GM23338 (cell line): ENCODE results near the gene ARID3A. TPM values are rescaled to one million over a fixed set of nuclear protein-coding genes. Genes with fewer than 3 reads are reported as not detected.

Source experiments
- ATAC-seq: fragments of 200-7000 bp; cut with Tn5 transposase; 3 replicates; pipeline ENCODE4 v1.9.1; 2020
- DNase-seq: peaks from one replicate; pipeline ENCODE4 v3.0.0-alpha.2; 2015; ENCODE audit warnings: low spot score
- H2AFZ ChIP-seq: fragments of 200-600 bp; sonication (generic); 2 replicates; pipeline ENCODE4 v1.8.0; 2016; ENCODE audit warnings: antibody characterized with exemption, mild to moderate bottlenecking, moderate library complexity
- H3F3A ChIP-seq: fragments of 200-600 bp; sonication (generic); replicated peaks from 2 replicates; pipeline ENCODE4 v1.8.0; 2017; ENCODE audit warnings: antibody characterized with exemption, mixed run types, low read depth
- H3K27ac ChIP-seq: fragments of 200-600 bp; sonication (generic); 2 replicates; pipeline ENCODE4 v1.6.1; 2016; ENCODE audit warnings: low read depth
- H3K27me3 ChIP-seq: fragments of 200-600 bp; sonication (generic); 2 replicates; pipeline ENCODE4 v1.8.0; 2016; ENCODE audit warnings: mild to moderate bottlenecking, mixed run types, moderate library complexity; ENCODE audit not compliant: insufficient read depth
- H3K36me3 ChIP-seq: fragments of 200-600 bp; sonication (generic); 2 replicates; pipeline ENCODE4 v1.8.0; 2016; ENCODE audit warnings: mild to moderate bottlenecking; ENCODE audit not compliant: insufficient read depth
- H3K4me1 ChIP-seq: fragments of 200-600 bp; sonication (generic); 2 replicates; pipeline ENCODE4 v1.8.0; 2016; ENCODE audit warnings: mild to moderate bottlenecking, moderate library complexity; ENCODE audit not compliant: insufficient read depth
- H3K4me2 ChIP-seq: fragments of 200-600 bp; sonication (generic); 2 replicates; pipeline ENCODE4 v1.7.1; 2017; ENCODE audit warnings: mixed run types
- H3K4me3 ChIP-seq: fragments of 200-600 bp; sonication (generic); 2 replicates; pipeline ENCODE4 v1.6.1; 2016; ENCODE audit warnings: mixed run types
- H3K79me2 ChIP-seq: fragments of 200-600 bp; sonication (generic); replicated peaks from 2 replicates; pipeline ENCODE4 v1.8.0; 2017; ENCODE audit warnings: mild to moderate bottlenecking; ENCODE audit not compliant: insufficient read depth
- H3K9me2 ChIP-seq: fragments of 200-600 bp; sonication (generic); 2 replicates; pipeline ENCODE4 v1.8.0; 2017; ENCODE audit not compliant: insufficient read depth
- H4K20me1 ChIP-seq: fragments of 200-600 bp; sonication (generic); replicated peaks from 2 replicates; pipeline ENCODE4 v1.8.0; 2017; ENCODE audit warnings: mild to moderate bottlenecking; ENCODE audit not compliant: insufficient read depth
- H3K27ac Mint-ChIP-seq: 2 replicates; pipeline ENCODE4 v1.8.0; 2020; ENCODE audit warnings: inconsistent platforms, mild to moderate bottlenecking, moderate library complexity, mixed read lengths
- H3K27me3 Mint-ChIP-seq: 3 replicates; pipeline ENCODE4 v1.8.0; 2022; ENCODE audit warnings: low read depth, mild to moderate bottlenecking, moderate library complexity, mixed read lengths, inconsistent platforms; ENCODE audit not compliant: insufficient read depth, poor library complexity
- H3K36me3 Mint-ChIP-seq: 3 replicates; pipeline ENCODE4 v1.8.0; 2021; ENCODE audit warnings: low read depth, mild to moderate bottlenecking, inconsistent platforms, moderate library complexity, mixed read lengths
- H3K4me1 Mint-ChIP-seq: 3 replicates; pipeline ENCODE4 v1.8.0; 2020; ENCODE audit warnings: mild to moderate bottlenecking, inconsistent platforms, mixed read lengths
- H3K4me3 Mint-ChIP-seq: 3 replicates; pipeline ENCODE4 v1.8.0; 2021; ENCODE audit warnings: moderate library complexity, mild to moderate bottlenecking, inconsistent platforms, mixed read lengths
- H3K9me3 Mint-ChIP-seq: 3 replicates; pipeline ENCODE4 v1.8.0; 2020; ENCODE audit warnings: moderate library complexity, mild to moderate bottlenecking, inconsistent platforms, mixed read lengths
- CREB1 ChIP-seq: fragments of 250-450 bp; sonication (Bioruptor Pico); IDR thresholded peaks from 2 replicates; pipeline ENCODE4 v1.5.0; 2020; ENCODE audit warnings: low read depth, mild to moderate bottlenecking, moderate library complexity
- EZH2 ChIP-seq: fragments of 200-600 bp; sonication (generic); IDR thresholded peaks from one replicate; pipeline ENCODE4 v1.8.0; 2017; ENCODE audit warnings: antibody characterized with exemption, mild to moderate bottlenecking, low read depth; ENCODE audit not compliant: unreplicated experiment
- EZH2phosphoT487 ChIP-seq: fragments of 200-600 bp; sonication (generic); IDR thresholded peaks from one replicate; pipeline ENCODE4 v1.8.1; 2018; ENCODE audit warnings: antibody characterized with exemption; ENCODE audit not compliant: unreplicated experiment
- JUNB ChIP-seq: IDR thresholded peaks from one replicate; pipeline ENCODE4 v1.6.1; 2016; ENCODE audit warnings: antibody characterized with exemption; ENCODE audit not compliant: unreplicated experiment
- NANOG ChIP-seq: IDR thresholded peaks from 2 replicates; pipeline ENCODE4 v1.6.1; 2016; ENCODE audit warnings: antibody characterized with exemption, borderline replicate concordance
- POLR2AphosphoS5 ChIP-seq: IDR thresholded peaks from 2 replicates; pipeline ENCODE4 v1.6.1; 2016; ENCODE audit warnings: antibody characterized with exemption, low read depth
- STAT1 ChIP-seq: IDR thresholded peaks from one replicate; pipeline ENCODE4 v1.6.1; 2016; ENCODE audit warnings: antibody characterized with exemption; ENCODE audit not compliant: unreplicated experiment
- ZNF114 ChIP-seq: fragments of 250-450 bp; sonication (Bioruptor Pico); IDR thresholded peaks from 2 replicates; pipeline ENCODE4 v1.5.0; 2020; ENCODE audit warnings: mild to moderate bottlenecking, moderate library complexity
- ZNF331 ChIP-seq: fragments of 250-450 bp; sonication (Bioruptor Pico); IDR thresholded peaks from 2 replicates; pipeline ENCODE4 v1.5.0; 2020; ENCODE audit warnings: low read depth, mild to moderate bottlenecking, moderate library complexity
- polyA plus RNA-seq: library from polyadenylated mRNA; unstranded; fragments of >200 nt; fragmentation: Nextera tagmentation; extraction: Ambion mirVana; gene quantifications from 2 replicates; pipeline ENCODE4 v1.2.1, GENCODE V29; 2016
- total RNA-seq: library from RNA; depleted of rRNA; stranded (reverse); fragments of >200 nt; shearing (Covaris generic); gene quantifications from 2 replicates; pipeline ENCODE4 v1.2.3, GENCODE V29; 2014
- TF ChIP-seq, protein P1 (sequence below), 2 experiments: fragments of 200-600 bp in 1 of 2; sonication (generic) in 1 of 2; conservative IDR thresholded peaks; 2 replicates each; pipeline versions ENCODE4 v1.5.1 to v1.6.1; 2016 to 2017; ENCODE audit warnings: antibody characterized with exemption in 2 of 2, low read depth in 2 of 2, mild to moderate bottlenecking in 2 of 2, moderate library complexity in 1 of 2
- TF ChIP-seq, protein P2 (sequence below): IDR thresholded peaks from 2 replicates; pipeline ENCODE4 v1.6.1; 2016; ENCODE audit warnings: antibody characterized with exemption
- TF ChIP-seq, protein P3 (sequence below): IDR thresholded peaks from one replicate; pipeline ENCODE4 v1.6.1; 2018; ENCODE audit warnings: antibody characterized with exemption; ENCODE audit not compliant: unreplicated experiment

Gene ARID3A
- total and polyA plus RNA-seq, 2 experiments from 2014 or later, result 33.6 to 51.6 TPM

DNA sequence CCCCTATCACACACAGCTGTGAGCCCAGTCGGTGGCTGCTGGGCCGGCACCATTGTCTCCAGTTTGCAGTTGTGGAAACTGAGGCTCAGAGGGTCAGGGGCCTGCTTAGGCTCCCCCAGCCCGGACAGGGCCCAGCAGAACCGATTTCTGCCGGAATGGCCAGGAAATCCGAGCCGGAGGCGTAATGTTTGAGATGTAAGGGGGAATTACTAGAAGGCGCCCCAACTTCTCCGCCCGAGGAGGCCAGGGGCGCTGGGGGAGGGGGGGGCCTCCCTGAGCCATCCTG is 7.7 kb upstream of the ARID3A start:
- H3K36me3 Mint-ChIP-seq, result no peaks in the 10 kb centered on the region
- peaks cover 88% of the 10 kb centered on the region for H3K27me3 ChIP-seq
- no peaks in the 10 kb centered on the region for H3K9me3 Mint-ChIP-seq
- no peaks in the 10 kb centered on the region for H3K9me2 ChIP-seq
- H3F3A ChIP-seq, result peaks cover 18% of the 10 kb centered on the region
- no peak for DNase-seq
- peak overlapping the region; percentile 74 for H2AFZ ChIP-seq
- H3K4me1 ChIP-seq, result no peaks in the 10 kb centered on the region; the same call in 1 of the 2 replicates
- H3K4me2 ChIP-seq, result peak overlapping the region; percentile 87
- H3K27ac ChIP-seq, result no peak overlapping the region
- H3K27ac Mint-ChIP-seq, result no peak overlapping the region
- H3K79me2 ChIP-seq, result no peaks in the 10 kb centered on the region
- H4K20me1 ChIP-seq, result no peaks in the 10 kb centered on the region; the same call in 1 of the 2 replicates
- no peak for TF ChIP-seq NANOG
- peak; percentile 19 for TF ChIP-seq EZH2
- TF ChIP-seq, protein P1, sequence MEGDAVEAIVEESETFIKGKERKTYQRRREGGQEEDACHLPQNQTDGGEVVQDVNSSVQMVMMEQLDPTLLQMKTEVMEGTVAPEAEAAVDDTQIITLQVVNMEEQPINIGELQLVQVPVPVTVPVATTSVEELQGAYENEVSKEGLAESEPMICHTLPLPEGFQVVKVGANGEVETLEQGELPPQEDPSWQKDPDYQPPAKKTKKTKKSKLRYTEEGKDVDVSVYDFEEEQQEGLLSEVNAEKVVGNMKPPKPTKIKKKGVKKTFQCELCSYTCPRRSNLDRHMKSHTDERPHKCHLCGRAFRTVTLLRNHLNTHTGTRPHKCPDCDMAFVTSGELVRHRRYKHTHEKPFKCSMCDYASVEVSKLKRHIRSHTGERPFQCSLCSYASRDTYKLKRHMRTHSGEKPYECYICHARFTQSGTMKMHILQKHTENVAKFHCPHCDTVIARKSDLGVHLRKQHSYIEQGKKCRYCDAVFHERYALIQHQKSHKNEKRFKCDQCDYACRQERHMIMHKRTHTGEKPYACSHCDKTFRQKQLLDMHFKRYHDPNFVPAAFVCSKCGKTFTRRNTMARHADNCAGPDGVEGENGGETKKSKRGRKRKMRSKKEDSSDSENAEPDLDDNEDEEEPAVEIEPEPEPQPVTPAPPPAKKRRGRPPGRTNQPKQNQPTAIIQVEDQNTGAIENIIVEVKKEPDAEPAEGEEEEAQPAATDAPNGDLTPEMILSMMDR (conservative IDR thresholded peaks at IDR 0.05; ENCODE audit: low read depth in 2 of 2), result no peak
- TF ChIP-seq POLR2AphosphoS5, result no peak
- TF ChIP-seq EZH2phosphoT487, result no peak
- TF ChIP-seq, protein P2, sequence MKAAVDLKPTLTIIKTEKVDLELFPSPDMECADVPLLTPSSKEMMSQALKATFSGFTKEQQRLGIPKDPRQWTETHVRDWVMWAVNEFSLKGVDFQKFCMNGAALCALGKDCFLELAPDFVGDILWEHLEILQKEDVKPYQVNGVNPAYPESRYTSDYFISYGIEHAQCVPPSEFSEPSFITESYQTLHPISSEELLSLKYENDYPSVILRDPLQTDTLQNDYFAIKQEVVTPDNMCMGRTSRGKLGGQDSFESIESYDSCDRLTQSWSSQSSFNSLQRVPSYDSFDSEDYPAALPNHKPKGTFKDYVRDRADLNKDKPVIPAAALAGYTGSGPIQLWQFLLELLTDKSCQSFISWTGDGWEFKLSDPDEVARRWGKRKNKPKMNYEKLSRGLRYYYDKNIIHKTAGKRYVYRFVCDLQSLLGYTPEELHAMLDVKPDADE, result no peak
- TF ChIP-seq ZNF114 (CRISPR knock-in tag), result no peak
- no peak for ATAC-seq
- peaks cover 56% of the 10 kb centered on the region for H3K27me3 Mint-ChIP-seq
- H3K4me1 Mint-ChIP-seq, result peaks cover 4% of the 10 kb centered on the region; the same call in 2 of the 3 replicates
- no peaks in the 10 kb centered on the region for H3K36me3 ChIP-seq
- H3K4me3 ChIP-seq, result peak overlapping the region; percentile 72
- peak overlapping the region; percentile 67 for H3K4me3 Mint-ChIP-seq

DNA sequence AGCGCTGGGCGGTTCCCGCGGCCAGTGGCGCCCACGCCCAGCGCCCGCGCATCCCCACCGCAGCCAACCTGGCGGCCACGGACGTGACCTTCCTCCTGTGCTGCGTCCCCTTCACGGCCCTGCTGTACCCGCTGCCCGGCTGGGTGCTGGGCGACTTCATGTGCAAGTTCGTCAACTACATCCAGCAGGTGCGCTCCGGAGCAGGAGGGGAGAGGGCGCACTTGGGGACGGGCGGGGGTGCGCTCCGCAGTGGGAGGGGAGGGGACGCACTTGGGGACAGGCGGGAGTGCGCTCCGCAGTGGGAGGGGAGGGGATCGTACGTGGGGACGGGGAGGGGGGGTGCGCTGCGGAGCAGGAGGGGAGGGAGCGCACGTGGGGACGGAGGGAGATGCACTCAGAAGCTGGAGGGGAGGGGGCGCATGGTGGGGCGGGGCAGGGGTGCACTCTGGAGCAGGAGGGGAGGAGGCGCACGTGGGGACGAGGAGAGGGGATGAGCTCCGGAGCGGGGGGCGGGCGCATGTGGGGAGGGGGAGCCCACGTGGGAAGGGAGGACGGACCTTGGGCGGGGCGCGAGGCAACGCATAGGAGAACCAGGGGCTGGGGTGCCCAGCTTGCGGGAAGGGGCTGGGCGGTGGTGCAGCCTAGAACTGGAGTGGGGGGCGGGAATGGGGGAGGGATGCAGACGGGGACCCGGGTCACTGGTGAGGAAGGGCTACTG is 7.2 kb upstream of the ARID3A start:
- H3K27me3 Mint-ChIP-seq, result peaks cover 56% of the 10 kb centered on the region
- peaks cover 87% of the 10 kb centered on the region for H3K27me3 ChIP-seq
- ATAC-seq, result peak; percentile 9
- TF ChIP-seq, protein P1 (conservative IDR thresholded peaks at IDR 0.05; ENCODE audit: low read depth in 2 of 2), result no peak
- TF ChIP-seq POLR2AphosphoS5, result no peak
- no peak for TF ChIP-seq EZH2
- TF ChIP-seq, protein P2, result no peak
- TF ChIP-seq CREB1 (CRISPR knock-in tag), result no peak
- no peak for TF ChIP-seq EZH2phosphoT487
- no peak for TF ChIP-seq NANOG
- TF ChIP-seq, protein P3, sequence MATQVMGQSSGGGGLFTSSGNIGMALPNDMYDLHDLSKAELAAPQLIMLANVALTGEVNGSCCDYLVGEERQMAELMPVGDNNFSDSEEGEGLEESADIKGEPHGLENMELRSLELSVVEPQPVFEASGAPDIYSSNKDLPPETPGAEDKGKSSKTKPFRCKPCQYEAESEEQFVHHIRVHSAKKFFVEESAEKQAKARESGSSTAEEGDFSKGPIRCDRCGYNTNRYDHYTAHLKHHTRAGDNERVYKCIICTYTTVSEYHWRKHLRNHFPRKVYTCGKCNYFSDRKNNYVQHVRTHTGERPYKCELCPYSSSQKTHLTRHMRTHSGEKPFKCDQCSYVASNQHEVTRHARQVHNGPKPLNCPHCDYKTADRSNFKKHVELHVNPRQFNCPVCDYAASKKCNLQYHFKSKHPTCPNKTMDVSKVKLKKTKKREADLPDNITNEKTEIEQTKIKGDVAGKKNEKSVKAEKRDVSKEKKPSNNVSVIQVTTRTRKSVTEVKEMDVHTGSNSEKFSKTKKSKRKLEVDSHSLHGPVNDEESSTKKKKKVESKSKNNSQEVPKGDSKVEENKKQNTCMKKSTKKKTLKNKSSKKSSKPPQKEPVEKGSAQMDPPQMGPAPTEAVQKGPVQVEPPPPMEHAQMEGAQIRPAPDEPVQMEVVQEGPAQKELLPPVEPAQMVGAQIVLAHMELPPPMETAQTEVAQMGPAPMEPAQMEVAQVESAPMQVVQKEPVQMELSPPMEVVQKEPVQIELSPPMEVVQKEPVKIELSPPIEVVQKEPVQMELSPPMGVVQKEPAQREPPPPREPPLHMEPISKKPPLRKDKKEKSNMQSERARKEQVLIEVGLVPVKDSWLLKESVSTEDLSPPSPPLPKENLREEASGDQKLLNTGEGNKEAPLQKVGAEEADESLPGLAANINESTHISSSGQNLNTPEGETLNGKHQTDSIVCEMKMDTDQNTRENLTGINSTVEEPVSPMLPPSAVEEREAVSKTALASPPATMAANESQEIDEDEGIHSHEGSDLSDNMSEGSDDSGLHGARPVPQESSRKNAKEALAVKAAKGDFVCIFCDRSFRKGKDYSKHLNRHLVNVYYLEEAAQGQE, result no peak
- TF ChIP-seq STAT1, result no peak
- TF ChIP-seq JUNB, result no peak
- TF ChIP-seq ZNF331, result no peak
- no peak for TF ChIP-seq ZNF114 (CRISPR knock-in tag)

More for the DNA sequence above, 7.2 kb upstream of the ARID3A start:
- no peaks in the 10 kb centered on the region for H3K36me3 Mint-ChIP-seq
- H3K4me3 ChIP-seq, result peak overlapping the region; percentile 72
- no peaks in the 10 kb centered on the region for H3K79me2 ChIP-seq
- H3K36me3 ChIP-seq, result no peaks in the 10 kb centered on the region
- peak overlapping the region; percentile 46; the same call in 2 of the 3 replicates for H3K4me3 Mint-ChIP-seq
- peak overlapping the region; percentile 87 for H3K4me2 ChIP-seq
- no peaks in the 10 kb centered on the region for H3K9me2 ChIP-seq
- no peaks in the 10 kb centered on the region for H3K9me3 Mint-ChIP-seq
- DNase-seq, result peak; percentile 74
- no peak overlapping the region for H3K27ac ChIP-seq
- peaks cover 16% of the 10 kb centered on the region for H3F3A ChIP-seq
- no peak overlapping the region for H3K27ac Mint-ChIP-seq
- no peaks in the 10 kb centered on the region; the same call in 1 of the 2 replicates for H3K4me1 ChIP-seq
- H2AFZ ChIP-seq, result peak overlapping the region; percentile 74; the same call in 1 of the 2 replicates
- H3K4me1 Mint-ChIP-seq, result peaks cover 7% of the 10 kb centered on the region; the same call in 2 of the 3 replicates
- H4K20me1 ChIP-seq, result no peaks in the 10 kb centered on the region; the same call in 1 of the 2 replicates
